ENCODE measurements around the gene SBNO2. TPM values are rescaled to one million over a fixed set of nuclear protein-coding genes. Genes with fewer than 3 reads are reported as not detected.
"Not testable (repeated sequence)": the region's sequence is repeated elsewhere in the genome, so short reads cannot be mapped to it uniquely, and the experiment has no call there.

SBNO2 gene
- polyA plus RNA-seq, 2 donors, result 43.1 to 56.5 TPM

DNA sequence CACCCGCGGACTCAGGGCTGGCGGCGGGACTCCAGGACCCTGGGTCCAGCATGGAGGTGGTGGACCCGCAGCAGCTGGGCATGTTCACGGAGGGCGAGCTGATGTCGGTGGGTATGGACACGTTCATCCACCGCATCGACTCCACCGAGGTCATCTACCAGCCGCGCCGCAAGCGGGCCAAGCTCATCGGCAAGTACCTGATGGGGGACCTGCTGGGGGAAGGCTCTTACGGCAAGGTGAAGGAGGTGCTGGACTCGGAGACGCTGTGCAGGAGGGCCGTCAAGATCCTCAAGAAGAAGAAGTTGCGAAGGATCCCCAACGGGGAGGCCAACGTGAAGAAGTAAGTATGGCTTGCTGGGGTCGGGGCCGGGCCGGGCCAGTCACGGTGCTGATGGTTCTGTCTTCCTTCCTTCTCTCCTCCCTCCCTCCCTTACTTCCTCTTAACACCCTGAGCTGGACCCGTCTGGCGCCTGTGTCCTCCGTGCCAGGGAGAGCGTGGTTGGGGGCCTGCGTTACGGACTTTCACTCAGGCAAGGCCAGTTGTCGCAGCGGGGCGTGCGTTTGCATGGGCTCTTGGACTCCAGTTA lies 32.9 kb upstream of the SBNO2 start:
- 1 to 2% methylated on average over 38 of the region's 38 CpGs for WGBS, 2 donors
- Histone ChIP-seq H3K4me1 (ENCODE audit: control insufficient read depth in 2 of 2, insufficient read depth in 2 of 2, low read length in 1 of 2) (peaks cover 5 to 20% of the 10 kb centered on the region in 2 donors), H3K4me3 (ENCODE audit: low read depth in 1 of 2, low read length in 2 of 2) (peak overlapping the region; percentile 70 to 97), H3K27me3 (ENCODE audit: control insufficient read depth in 1 of 2, insufficient read depth in 2 of 2, low read length in 2 of 2) (no peaks in the 10 kb centered on the region), H3K36me3 (ENCODE audit: control insufficient read depth in 2 of 2, insufficient read depth in 2 of 2, low read length in 1 of 2) (peaks cover 0 to 6% of the 10 kb centered on the region in 2 donors), H3K9me3 (ENCODE audit: control insufficient read depth in 2 of 2, insufficient read depth in 1 of 2, low read depth in 1 of 2, low read length in 1 of 2) (no peaks in the 10 kb centered on the region), H3K27ac (ENCODE audit: low read depth in 2 of 2, low read length in 1 of 2) (peak overlapping the region; percentile 78 to 88)

GRCh38 chr19:1206150-1206863 lies 32.2 kb upstream of the SBNO2 start:
- H3K27me3 ChIP-seq (ENCODE audit: control insufficient read depth in 1 of 2, insufficient read depth in 2 of 2, low read length in 2 of 2), result no peaks in the 10 kb centered on the region
- peak overlapping the region; percentile 70 to 97 for H3K4me3 ChIP-seq (ENCODE audit: low read depth in 1 of 2, low read length in 2 of 2)
- peaks cover 2 to 17% of the 10 kb centered on the region in 2 donors for H3K4me1 ChIP-seq (ENCODE audit: control insufficient read depth in 2 of 2, insufficient read depth in 2 of 2, low read length in 1 of 2)
- peak overlapping the region; percentile 78 to 88 for H3K27ac ChIP-seq (ENCODE audit: low read depth in 2 of 2, low read length in 1 of 2)
- whole genome bisulfite sequencing, 2 donors, result 0 to 1% methylated on average over 68 to 78 of the region's 78 CpGs
- H3K36me3 ChIP-seq (ENCODE audit: control insufficient read depth in 2 of 2, insufficient read depth in 2 of 2, low read length in 1 of 2), result peaks cover 0 to 6% of the 10 kb centered on the region in 2 donors
- H3K9me3 ChIP-seq (ENCODE audit: control insufficient read depth in 2 of 2, insufficient read depth in 1 of 2, low read depth in 1 of 2, low read length in 1 of 2), result no peaks in the 10 kb centered on the region

DNA sequence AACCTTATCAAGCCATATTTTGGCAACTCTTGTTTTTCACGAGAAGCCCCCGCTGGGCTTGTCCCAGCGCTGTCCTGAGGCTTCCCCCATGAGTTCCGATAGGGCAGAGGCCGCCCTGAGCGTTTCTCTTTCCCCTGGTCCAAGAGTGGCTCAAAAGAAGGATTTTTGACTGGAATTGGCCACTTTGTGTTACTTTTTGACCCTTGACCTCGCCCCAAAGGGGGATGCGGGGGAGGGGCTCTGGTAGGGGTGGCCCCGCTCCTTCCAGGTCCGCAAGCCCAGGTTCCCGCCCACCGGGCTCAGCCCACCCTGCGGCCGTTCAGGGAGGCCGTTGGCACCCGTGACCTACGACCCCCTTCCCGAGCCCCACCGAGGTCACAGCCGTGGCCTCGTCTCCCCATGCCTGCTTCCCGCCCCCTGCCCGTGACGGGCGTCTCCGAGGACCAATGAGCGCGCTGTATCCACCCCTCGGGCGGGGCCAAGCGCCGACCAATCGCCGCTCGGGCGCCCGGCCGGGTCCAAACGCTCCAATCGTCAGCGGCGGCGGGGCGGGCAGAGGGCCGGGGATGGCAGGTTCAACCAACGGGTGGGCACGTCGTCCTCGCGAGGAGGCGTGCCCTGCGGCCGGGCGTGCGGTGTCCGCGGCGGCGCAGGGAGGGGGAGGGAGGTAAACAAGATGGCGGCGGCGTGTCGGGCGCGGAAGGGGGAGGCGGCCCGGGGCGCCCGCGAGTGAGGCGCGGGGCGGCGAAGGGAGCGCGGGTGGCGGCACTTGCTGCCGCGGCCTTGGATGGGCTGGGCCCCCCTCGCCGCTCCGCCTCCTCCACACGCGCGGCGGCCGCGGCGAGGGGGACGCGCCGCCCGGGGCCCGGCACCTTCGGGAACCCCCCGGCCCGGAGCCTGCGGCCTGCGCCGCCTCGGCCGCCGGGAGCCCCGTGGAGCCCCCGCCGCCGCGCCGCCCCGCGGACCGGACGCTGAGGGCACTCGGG lies 31.3 kb upstream of the SBNO2 start, which contains the start of gene STK11:
Gene STK11 (plus strand): TSS at position 665 of the 986 bp plus-strand sequence. CDS start 1,136 bp downstream, outside the sequence.
- WGBS, 2 donors, result 3 to 6% methylated on average over 58 to 114 of the region's 114 CpGs
- H3K4me1 ChIP-seq (ENCODE audit: control insufficient read depth in 2 of 2, insufficient read depth in 2 of 2, low read length in 1 of 2), result peaks cover 2 to 17% of the 10 kb centered on the region in 2 donors
- H3K4me3 ChIP-seq (ENCODE audit: low read depth in 1 of 2, low read length in 2 of 2), result peak within 1 kb of the TSS; percentile 70 to 97
- H3K9me3 ChIP-seq (ENCODE audit: control insufficient read depth in 2 of 2, insufficient read depth in 1 of 2, low read depth in 1 of 2, low read length in 1 of 2), result no peaks in the 10 kb centered on the region
- H3K27ac ChIP-seq (ENCODE audit: low read depth in 2 of 2, low read length in 1 of 2), result peak within 1 kb of the TSS; percentile 82 to 88
- H3K36me3 ChIP-seq (ENCODE audit: control insufficient read depth in 2 of 2, insufficient read depth in 2 of 2, low read length in 1 of 2), result peaks cover 0 to 6% of the 10 kb centered on the region in 2 donors
- no peaks in the 10 kb centered on the region for H3K27me3 ChIP-seq (ENCODE audit: control insufficient read depth in 1 of 2, insufficient read depth in 2 of 2, low read length in 2 of 2)

- not testable (repeated sequence) for H3K9me3 ChIP-seq (ENCODE audit: control insufficient read depth in 2 of 2, insufficient read depth in 1 of 2, low read depth in 1 of 2, low read length in 1 of 2); H3K4me3 ChIP-seq (ENCODE audit: low read depth in 1 of 2, low read length in 2 of 2); H3K4me1 ChIP-seq (ENCODE audit: control insufficient read depth in 2 of 2, insufficient read depth in 2 of 2, low read length in 1 of 2); H3K36me3 ChIP-seq (ENCODE audit: control insufficient read depth in 2 of 2, insufficient read depth in 2 of 2, low read length in 1 of 2); H3K27ac ChIP-seq (ENCODE audit: low read depth in 2 of 2, low read length in 1 of 2); H3K27me3 ChIP-seq (ENCODE audit: control insufficient read depth in 1 of 2, insufficient read depth in 2 of 2, low read length in 2 of 2)
- WGBS, 2 donors, result 91 to 93% methylated on average over 4 of the region's 4 CpGs
Measured at GRCh38 chr19:1200614-1201013, 26.5 kb upstream of the SBNO2 start.

GRCh38 chr19:1199531-1199930 lies 25.5 kb upstream of the SBNO2 start:
- Histone ChIP-seq H3K4me3 (ENCODE audit: low read depth in 1 of 2, low read length in 2 of 2) (no peak overlapping the region), H3K4me1 (ENCODE audit: control insufficient read depth in 2 of 2, insufficient read depth in 2 of 2, low read length in 1 of 2) (no peaks in the 10 kb centered on the region), H3K27me3 (ENCODE audit: control insufficient read depth in 1 of 2, insufficient read depth in 2 of 2, low read length in 2 of 2) (no peaks in the 10 kb centered on the region), H3K9me3 (ENCODE audit: control insufficient read depth in 2 of 2, insufficient read depth in 1 of 2, low read depth in 1 of 2, low read length in 1 of 2) (no peaks in the 10 kb centered on the region), H3K27ac (ENCODE audit: low read depth in 2 of 2, low read length in 1 of 2) (no peak overlapping the region), H3K36me3 (ENCODE audit: control insufficient read depth in 2 of 2, insufficient read depth in 2 of 2, low read length in 1 of 2) (no peaks in the 10 kb centered on the region)
- 91 to 96% methylated on average over 10 of the region's 10 CpGs for WGBS, 2 donors

DNA sequence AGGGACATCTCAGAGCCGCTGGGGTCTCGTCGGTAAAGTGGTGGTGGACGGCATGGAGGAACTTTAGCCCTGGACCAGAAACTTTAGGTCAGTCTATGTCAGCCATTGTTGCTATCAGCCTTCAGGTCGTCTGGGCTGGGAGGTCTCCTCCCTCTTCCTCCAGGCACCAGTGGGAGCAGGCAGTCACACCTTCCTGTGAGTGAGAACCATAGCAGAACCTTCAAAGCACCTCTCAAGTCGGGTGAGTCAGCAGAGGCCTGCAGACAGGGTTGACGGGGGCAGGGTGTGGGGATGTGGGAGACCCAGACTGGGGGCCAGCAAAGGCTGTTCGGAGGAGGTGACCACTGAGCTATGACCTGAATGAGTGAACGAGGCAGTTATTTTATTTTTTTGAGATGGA lies 15.4 kb upstream of the SBNO2 start:
- 69 to 73% methylated on average over 9 of the region's 9 CpGs for WGBS, 2 donors
- Histone ChIP-seq H3K27me3 (ENCODE audit: control insufficient read depth in 1 of 2, insufficient read depth in 2 of 2, low read length in 2 of 2) (no peaks in the 10 kb centered on the region), H3K4me3 (ENCODE audit: low read depth in 1 of 2, low read length in 2 of 2) (no peak overlapping the region), H3K4me1 (ENCODE audit: control insufficient read depth in 2 of 2, insufficient read depth in 2 of 2, low read length in 1 of 2) (no peaks in the 10 kb centered on the region), H3K27ac (ENCODE audit: low read depth in 2 of 2, low read length in 1 of 2) (no peak overlapping the region), H3K9me3 (ENCODE audit: control insufficient read depth in 2 of 2, insufficient read depth in 1 of 2, low read depth in 1 of 2, low read length in 1 of 2) (no peaks in the 10 kb centered on the region), H3K36me3 (ENCODE audit: control insufficient read depth in 2 of 2, insufficient read depth in 2 of 2, low read length in 1 of 2) (no peaks in the 10 kb centered on the region)

GRCh38 chr19:1183543-1184172 lies 9.6 kb upstream of the SBNO2 start:
- 54 to 57% methylated on average over 19 of the region's 19 CpGs for WGBS, 2 donors
- H3K9me3 ChIP-seq (ENCODE audit: control insufficient read depth in 2 of 2, insufficient read depth in 1 of 2, low read depth in 1 of 2, low read length in 1 of 2), result no peaks in the 10 kb centered on the region
- H3K4me3 ChIP-seq (ENCODE audit: low read depth in 1 of 2, low read length in 2 of 2), result no peak overlapping the region
- H3K27ac ChIP-seq (ENCODE audit: low read depth in 2 of 2, low read length in 1 of 2), result peak overlapping the region; percentile 84 to 96
- peaks cover 4 to 19% of the 10 kb centered on the region in 2 donors for H3K4me1 ChIP-seq (ENCODE audit: control insufficient read depth in 2 of 2, insufficient read depth in 2 of 2, low read length in 1 of 2)
- no peaks in the 10 kb centered on the region for H3K27me3 ChIP-seq (ENCODE audit: control insufficient read depth in 1 of 2, insufficient read depth in 2 of 2, low read length in 2 of 2)
- no peaks in the 10 kb centered on the region for H3K36me3 ChIP-seq (ENCODE audit: control insufficient read depth in 2 of 2, insufficient read depth in 2 of 2, low read length in 1 of 2)

GRCh38 chr19:1182727-1183126 lies 8.7 kb upstream of the SBNO2 start:
- 60 to 65% methylated on average over 1 to 11 of the region's 11 CpGs for WGBS, 2 donors
- Histone ChIP-seq H3K27me3 (ENCODE audit: control insufficient read depth in 1 of 2, insufficient read depth in 2 of 2, low read length in 2 of 2) (no peaks in the 10 kb centered on the region), H3K4me1 (ENCODE audit: control insufficient read depth in 2 of 2, insufficient read depth in 2 of 2, low read length in 1 of 2) (peaks cover 4 to 21% of the 10 kb centered on the region in 2 donors), H3K4me3 (ENCODE audit: low read depth in 1 of 2, low read length in 2 of 2) (no peak overlapping the region), H3K9me3 (ENCODE audit: control insufficient read depth in 2 of 2, insufficient read depth in 1 of 2, low read depth in 1 of 2, low read length in 1 of 2) (no peaks in the 10 kb centered on the region), H3K27ac (ENCODE audit: low read depth in 2 of 2, low read length in 1 of 2) (peak overlapping the region in 1 of 2 donors; percentile 96), H3K36me3 (ENCODE audit: control insufficient read depth in 2 of 2, insufficient read depth in 2 of 2, low read length in 1 of 2) (no peaks in the 10 kb centered on the region)

GRCh38 chr19:1182068-1182467 lies 8.0 kb upstream of the SBNO2 start:
- H3K4me1 ChIP-seq (ENCODE audit: control insufficient read depth in 2 of 2, insufficient read depth in 2 of 2, low read length in 1 of 2), result peaks cover 4 to 25% of the 10 kb centered on the region in 2 donors
- WGBS, 2 donors, result 60 to 77% methylated on average over 10 of the region's 10 CpGs

More at GRCh38 chr19:1182068-1182467, 8.0 kb upstream of the SBNO2 start:
- H3K4me3 ChIP-seq (ENCODE audit: low read depth in 1 of 2, low read length in 2 of 2), result peak overlapping the region in 1 of 2 donors; percentile 17
- H3K27me3 ChIP-seq (ENCODE audit: control insufficient read depth in 1 of 2, insufficient read depth in 2 of 2, low read length in 2 of 2), result no peaks in the 10 kb centered on the region
- H3K27ac ChIP-seq (ENCODE audit: low read depth in 2 of 2, low read length in 1 of 2), result peak overlapping the region; percentile 96 to 97
- no peaks in the 10 kb centered on the region for H3K36me3 ChIP-seq (ENCODE audit: control insufficient read depth in 2 of 2, insufficient read depth in 2 of 2, low read length in 1 of 2)
- no peaks in the 10 kb centered on the region for H3K9me3 ChIP-seq (ENCODE audit: control insufficient read depth in 2 of 2, insufficient read depth in 1 of 2, low read depth in 1 of 2, low read length in 1 of 2)

Measured in esophagus (tissue), 2 donors.